8988T (cell line): ENCODE results near the gene AKR1A1.
"Not testable (repeated sequence)": the region's sequence is repeated elsewhere in the genome, so short reads cannot be mapped to it uniquely, and the experiment has no call there.

ENCODE experiments used
- DNase-seq: peaks from one replicate; pipeline ENCODE4 v3.0.0; 2011

The AKR1A1 gene

DNA sequence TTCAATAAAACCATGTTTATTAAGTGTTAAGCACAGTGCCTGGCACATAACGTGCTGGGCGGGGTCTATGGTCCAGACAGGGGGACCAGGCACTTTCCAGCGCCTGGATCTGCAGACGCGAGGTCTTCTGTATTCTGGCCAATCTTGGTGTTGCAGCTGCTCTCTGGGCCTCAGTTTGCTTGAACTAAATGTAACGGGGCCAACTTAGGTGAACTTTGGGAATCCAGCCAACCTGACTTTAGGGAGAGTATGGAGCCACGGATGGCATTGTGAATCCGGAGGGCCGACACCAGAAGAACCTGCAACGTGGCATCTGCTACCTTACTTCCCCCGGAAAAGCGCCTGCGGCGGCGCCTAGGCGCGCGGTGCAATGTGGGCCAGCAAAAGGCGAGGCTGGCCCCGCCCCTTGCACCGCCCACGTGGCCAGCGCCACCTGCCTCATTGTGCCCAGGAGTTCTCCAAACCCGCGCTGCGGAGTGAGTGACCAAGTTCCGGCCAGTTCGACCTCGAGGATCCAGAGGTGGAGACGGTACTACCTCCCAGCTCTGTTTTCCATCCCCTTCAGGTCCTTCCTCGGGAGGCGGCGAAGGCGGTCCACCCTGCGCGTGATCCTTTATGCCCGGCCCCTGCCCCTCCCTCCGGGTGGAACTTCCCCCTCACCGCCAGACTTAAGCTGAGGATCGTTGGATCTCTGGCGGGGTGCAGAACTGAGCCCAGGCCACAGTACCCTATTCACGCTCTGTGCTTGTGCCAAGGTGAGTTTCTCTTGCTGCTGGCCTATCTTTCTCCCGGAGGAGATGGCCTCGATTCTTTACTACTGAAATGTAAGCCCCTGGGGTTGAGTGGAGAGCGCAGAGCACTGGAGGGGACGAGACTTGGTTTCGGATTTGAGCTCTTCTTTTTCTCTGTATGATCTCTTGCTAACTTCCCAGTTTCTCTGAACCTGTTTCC is at the start of gene AKR1A1:
AKR1A1 (plus strand) TSS at position 426 of the 951 bp plus-strand sequence. CDS start 10,969 bp downstream, outside the sequence.
- peak; percentile 50 for DNase-seq

DNA sequence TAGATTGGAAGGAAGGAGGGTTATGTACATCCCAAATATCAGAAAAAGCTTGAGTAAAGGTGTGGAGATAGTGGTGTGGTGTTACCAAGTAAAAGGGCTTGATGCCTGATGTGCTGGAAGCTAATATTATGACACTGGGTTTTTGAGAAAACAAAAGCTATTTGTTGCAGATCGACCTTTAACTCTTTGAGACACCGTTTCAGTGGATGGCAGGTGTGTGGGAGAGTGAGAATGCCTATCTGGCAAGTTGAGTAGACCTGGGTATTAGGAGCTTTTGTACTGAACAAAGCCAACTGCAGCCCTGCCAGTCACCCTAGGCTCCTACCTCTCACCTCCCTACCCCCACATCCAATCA is 49.1 kb upstream of the AKR1A1 start:
- DNase-seq: no peak

GRCh38 chr1:45503462-45504360 is 46.9 kb upstream of the AKR1A1 start:
- no peak for DNase-seq

GRCh38 chr1:45507195-45507594 is 43.4 kb upstream of the AKR1A1 start:
- no peak for DNase-seq

GRCh38 chr1:45507893-45508292 is 42.7 kb upstream of the AKR1A1 start:
- DNase-seq: no peak

DNA sequence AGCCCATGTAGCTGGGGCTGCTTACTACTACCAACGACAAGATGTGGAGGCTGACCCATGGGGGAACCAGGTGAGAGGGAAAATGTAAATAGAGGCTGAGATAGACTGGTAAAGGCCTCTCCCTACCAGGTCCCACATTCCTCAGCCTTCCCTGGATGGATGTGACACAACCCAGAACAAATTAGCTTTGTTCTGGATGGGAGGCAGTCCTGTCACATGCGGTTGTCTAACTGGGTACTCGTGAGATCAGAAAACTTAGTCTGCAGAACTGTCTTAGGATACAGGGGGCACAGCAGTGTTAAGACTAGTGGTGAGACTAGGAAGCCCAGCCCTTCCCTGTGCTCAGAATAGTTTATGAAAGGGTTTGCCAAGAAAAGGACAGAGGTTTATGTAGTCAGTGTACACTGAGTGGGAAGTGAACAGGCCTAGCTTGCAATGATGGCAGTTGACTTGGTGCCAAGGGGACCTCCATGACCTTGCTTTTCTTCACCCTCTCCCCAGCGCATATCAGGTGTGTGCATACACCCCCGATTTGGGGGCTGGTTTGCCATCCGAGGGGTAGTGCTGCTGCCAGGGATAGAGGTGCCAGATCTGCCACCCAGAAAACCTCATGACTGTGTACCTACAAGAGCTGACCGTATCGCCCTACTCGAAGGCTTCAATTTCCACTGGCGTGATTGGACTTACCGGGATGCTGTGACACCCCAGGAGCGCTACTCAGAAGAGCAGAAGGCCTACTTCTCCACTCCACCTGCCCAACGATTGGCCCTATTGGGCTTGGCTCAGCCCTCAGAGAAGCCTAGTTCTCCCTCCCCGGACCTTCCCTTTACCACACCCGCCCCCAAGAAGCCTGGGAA is 42.1 kb upstream of the AKR1A1 start:
- DNase-seq: no peak

DNA sequence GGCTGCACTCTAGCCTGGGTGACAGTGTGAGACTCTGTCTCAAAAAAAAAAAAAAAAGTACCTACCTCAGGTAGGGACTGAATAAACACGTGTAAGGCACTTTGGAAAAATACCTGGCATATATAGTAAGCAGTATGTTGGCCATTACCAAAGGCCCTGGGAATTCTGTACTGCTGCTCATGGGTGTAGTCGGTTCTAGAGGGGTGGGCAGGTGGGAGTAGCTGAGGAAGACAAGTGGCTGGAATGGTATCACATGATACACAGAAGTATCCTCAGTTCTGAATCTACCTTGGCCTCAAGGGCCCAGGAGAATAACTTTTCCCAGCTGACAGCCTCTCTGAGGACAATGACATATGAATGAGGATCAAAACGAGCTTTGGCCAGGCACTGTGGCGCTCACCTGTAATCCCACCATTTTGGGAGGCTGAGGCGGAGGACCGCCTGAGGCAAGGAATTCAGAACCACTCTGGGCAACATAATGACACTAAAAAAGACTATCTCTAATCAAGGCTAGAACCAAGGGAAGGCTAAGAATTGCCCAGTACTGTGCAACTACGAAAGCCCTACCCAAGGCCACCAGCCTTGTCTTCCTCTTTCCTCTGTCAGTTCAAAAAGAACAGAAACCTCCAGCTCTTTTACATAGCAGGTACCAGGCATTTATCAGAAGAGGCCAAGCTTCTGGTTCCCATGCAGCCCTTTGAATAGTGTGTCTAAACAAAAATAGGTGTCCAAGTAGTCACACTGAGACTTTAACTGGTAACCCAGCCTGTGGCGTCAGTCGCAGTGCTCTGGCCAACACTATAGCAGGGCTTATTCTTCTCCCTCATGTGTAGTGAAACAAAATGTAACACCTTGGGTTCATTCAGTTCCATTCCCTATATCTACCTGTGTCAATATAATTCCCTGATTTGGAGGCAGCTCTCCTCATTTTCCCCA is 40.3 kb upstream of the AKR1A1 start:
- DNase-seq: no peak

DNA sequence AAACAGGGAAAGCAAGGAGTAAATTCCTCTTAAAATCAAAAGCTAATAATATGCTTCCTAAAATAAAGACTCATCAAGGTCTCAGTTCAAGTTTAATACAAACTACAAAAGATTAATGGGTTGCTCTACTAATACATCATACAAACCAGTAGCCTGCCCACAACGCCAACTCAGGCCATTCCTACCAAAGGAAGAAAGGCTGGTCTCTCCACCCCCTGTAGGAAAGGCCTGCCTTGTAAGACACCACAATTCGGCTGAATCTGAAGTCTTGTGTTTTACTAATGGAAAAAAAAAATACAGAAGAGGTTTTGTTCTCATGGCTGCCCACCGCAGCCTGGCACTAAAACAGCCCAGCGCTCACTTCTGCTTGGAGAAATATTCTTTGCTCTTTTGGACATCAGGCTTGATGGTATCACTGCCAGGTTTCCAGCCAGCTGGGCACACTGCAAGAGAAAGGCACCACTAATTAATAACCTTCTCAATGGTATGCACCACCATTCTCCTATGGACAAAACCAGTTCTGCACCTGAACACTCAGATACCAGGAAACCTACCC is 39.6 kb upstream of the AKR1A1 start:
- no peak for DNase-seq

DNA sequence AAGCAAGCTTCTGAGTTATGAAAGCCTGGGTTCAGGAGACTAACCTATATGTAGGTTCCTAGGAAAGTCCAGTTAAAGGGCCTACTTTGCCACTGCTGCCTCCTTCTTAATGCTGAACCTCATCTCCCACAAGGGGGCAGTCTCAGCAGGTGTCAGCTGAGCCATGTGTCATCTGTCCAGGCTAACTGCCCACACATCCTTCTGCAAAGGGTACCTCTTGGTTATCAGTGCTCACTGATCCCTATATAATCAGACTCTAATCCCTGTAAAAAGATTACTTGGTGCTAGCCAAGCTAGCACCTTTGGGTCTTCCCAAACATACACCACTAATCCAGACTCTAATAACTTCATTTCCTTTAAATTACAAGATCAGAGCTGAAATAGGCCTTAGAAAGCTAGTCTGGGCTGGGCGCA is 38.0 kb upstream of the AKR1A1 start:
- DNase-seq: no peak

DNA sequence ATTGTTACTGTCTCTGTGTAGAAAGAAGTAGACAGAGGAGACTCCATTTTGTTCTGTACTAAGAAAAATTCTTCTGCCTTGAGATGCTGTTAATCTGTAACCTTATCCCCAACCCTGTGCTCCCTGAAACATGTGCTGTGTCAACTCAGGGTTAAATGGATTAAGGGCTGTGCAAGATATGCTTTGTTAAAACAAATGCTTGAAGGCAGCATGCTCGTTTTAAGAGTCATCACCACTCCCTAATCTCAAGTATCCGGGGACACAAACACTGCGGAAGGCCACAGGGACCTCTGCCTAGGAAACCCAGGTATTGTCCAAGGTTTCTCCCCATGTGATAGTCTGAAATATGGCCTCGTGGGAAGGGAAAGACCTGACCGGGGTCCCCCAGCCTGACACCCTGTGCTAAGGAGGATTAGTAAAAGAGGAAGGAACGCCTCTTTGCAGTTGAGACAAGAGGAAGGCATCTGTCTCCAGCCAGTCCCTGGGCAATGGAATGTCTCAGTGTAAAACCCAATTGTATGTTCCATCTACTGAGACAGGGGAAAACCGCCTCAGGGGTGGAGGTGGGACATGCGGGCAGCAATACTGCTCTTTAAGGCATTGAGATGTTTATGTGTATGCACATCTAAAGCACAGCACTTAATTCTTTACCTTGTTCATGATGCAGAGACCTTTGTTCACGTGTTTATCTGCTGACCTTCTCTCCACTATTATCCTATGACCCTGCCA is 36.9 kb upstream of the AKR1A1 start:
- not testable (repeated sequence) for DNase-seq

GRCh38 chr1:45516036-45516435 is 34.6 kb upstream of the AKR1A1 start:
- no peak for DNase-seq

DNA sequence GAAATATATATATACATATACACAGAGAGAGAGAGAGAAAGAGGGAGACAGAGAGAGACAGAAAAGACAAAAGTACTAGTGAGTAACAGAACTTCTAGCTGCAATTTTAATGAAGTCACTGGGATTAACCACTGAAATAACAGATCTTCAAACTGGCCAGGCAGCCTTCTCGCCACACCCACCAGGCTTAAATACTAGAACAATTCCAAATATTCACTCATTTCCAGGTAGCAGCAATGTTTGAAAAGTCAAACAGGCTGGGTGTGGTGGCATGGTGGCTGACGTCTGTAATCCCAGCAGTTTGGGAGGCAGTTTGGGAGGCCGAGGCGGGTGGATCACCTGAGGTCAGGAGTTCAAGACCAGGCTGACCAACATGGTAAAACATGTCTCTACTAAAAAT is 34.2 kb upstream of the AKR1A1 start:
- DNase-seq: no peak

GRCh38 chr1:45518366-45518765 is 32.3 kb upstream of the AKR1A1 start:
- DNase-seq: not testable (repeated sequence)

DNA sequence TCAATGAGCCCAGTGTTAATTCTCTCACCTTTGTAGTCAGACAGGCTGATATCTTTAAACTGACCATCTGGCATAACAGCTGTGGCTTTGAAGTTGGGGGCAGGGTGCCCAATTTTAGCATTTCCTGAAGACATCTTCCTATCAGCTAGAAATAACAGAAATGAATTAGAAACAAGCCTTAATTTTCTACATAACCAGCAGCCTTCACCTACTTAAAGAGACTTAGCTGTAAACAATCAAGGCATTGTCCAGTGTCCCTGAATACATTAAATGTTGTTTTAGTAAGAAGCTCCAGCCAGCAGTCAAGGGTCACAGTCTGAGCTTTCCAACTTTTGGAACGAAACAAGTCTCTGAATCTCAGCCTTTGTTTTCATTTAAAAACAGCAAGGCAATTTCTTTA is 31.7 kb upstream of the AKR1A1 start:
- no peak for DNase-seq

GRCh38 chr1:45519774-45520173 is 30.9 kb upstream of the AKR1A1 start:
- DNase-seq: not testable (repeated sequence)

GRCh38 chr1:45521413-45522323 is 29.0 kb upstream of the AKR1A1 start, which contains the start of gene PRDX1:
Gene PRDX1 (minus strand): TSS chr1:45521884. CDS start chr1:45519043, 2,841 bp downstream.
- DNase-seq: peak; percentile 65

DNA sequence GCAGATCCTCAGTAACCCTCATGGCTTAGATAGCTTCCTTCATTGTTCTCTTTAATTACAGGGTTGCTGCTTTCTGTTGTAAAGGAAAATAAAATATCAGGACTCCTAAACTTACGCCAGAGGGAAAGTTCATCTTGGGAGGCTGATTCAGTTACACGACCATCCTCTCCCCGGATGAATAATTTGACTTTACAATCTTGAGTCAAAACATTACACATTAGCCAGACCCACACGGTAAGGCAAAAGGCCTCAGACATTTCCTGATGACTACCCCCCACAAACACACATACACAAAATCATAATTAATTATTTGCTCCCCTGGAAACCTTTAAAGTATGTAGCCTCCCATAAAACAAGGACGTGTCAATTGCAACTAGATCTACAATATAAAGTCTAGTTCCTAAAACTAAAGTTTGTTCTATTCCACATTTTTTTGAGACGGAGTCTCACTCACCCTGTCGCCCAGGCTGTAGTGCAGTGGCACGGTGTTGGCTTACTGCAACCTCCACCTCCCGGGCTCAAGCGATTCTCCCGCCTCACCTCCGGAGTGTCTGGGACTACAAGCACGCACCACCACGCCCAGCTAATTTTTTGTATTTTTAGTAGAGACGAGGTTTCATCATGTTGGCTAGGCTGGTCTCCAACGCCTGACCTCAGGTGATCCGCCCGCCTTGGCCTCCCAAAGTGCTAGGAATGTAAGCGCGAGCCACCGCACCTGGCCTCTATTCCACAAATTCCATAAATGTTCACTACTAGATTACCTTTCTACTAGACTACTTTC is 28.1 kb upstream of the AKR1A1 start:
- DNase-seq: no peak

DNA sequence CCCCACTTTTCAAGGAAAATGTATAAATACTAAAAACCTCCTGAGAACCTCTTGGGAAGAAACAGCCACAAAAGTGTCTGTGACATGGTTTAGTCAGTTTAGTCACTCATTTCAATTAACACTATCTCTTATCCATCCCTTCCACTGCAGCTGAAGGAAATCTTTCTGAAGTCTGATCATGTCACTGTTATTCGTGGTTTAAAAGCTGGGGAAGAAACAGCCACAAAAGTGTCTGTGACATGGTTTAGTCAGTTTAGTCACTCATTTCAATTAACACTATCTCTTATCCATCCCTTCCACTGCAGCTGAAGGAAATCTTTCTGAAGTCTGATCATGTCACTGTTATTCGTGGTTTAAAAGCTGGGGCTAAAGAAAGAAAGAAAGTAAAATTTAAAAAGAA is 27.1 kb upstream of the AKR1A1 start:
- DNase-seq: not testable (repeated sequence)
